K562 (cell line): ENCODE measurements around the gene SRC. TPM values are rescaled to one million over a fixed set of nuclear protein-coding genes. Genes with fewer than 3 reads are reported as not detected.

Experiments used
- ATAC-seq: fragments of 200-7000 bp; cut with Tn5 transposase; 3 replicates; pipeline ENCODE4 v1.9.1; 2020; ENCODE audit warnings: moderate library complexity
- BruUV-seq: library from RNA; stranded (reverse); fragments of 400-500 nt; replicated peaks from 2 replicates; lab custom pipeline; 2021; lab: Mats Ljungman, UMichigan
- CTCF ChIA-PET: fragments of 300-600 bp; formaldehyde crosslinking; extraction: SDS; loops from one replicate; lab custom pipeline; 2021; ENCODE audit warnings: low intra/inter-chr PET ratio; lab: Yijun Ruan, JAX
- POLR2A ChIA-PET: fragments of 300-600, 350-650 bp; sonication (Branson Sonifier 250); formaldehyde crosslinking; extraction: SDS; loops from one replicate; lab custom pipeline; 2021; ENCODE audit warnings: antibody characterized with exemption, inconsistent platforms; lab: Yijun Ruan, JAX
- DNase-seq, 4 experiments: peaks; one replicate each; pipeline versions ENCODE4 v3.0.0 to v3.0.0-alpha.2; 2011 to 2018; ENCODE audit warnings: low spot score in 3 of 4, mixed read lengths in 3 of 4; ENCODE audit errors: extremely low read depth in 1 of 4
- FAIRE-seq: peaks from 2 replicates; lab custom pipeline; 2011; peaks lifted over from hg19 to GRCh38; lab: Jason Lieb, UNC
- H2AFZ ChIP-seq: 2 replicates; pipeline ENCODE4 v1.6.0; 2011; ENCODE audit warnings: low read depth, low read length, control low read depth, inconsistent platforms
- H3K27ac ChIP-seq: fragments of 200-600 bp; 3 replicates; pipeline ENCODE4 v1.8.0; 2011; ENCODE audit warnings: low read depth, mild to moderate bottlenecking, control low read depth, inconsistent platforms, low read length, moderate library complexity, mixed read lengths; ENCODE audit errors: extremely low read depth
- H3K27me3 ChIP-seq, 2 experiments: fragments of 300-600 bp in 1 of 2; 2 replicates in 1 of 2; 3 replicates in 1 of 2; pipeline versions ENCODE4 v1.6.0 to v1.8.0; 2011; ENCODE audit warnings: inconsistent platforms in 2 of 2, low read length in 2 of 2, mild to moderate bottlenecking in 1 of 2, mixed read lengths in 1 of 2, moderate library complexity in 1 of 2; ENCODE audit not compliant: control insufficient read depth in 2 of 2, insufficient read depth in 2 of 2
- H3K36me3 ChIP-seq: fragments of 300-600 bp; 3 replicates; pipeline ENCODE4 v1.8.0; 2011; ENCODE audit warnings: mild to moderate bottlenecking, low read length, inconsistent platforms; ENCODE audit not compliant: control insufficient read depth, insufficient read depth
- H3K4me1 ChIP-seq, 2 experiments: fragments of 200-600 bp in 1 of 2; replicated peaks in 1 of 2; 2 replicates in 1 of 2; 3 replicates in 1 of 2; pipeline versions ENCODE4 v1.5.1 to v1.8.0; 2011; ENCODE audit warnings: inconsistent platforms in 2 of 2, low read length in 2 of 2, mild to moderate bottlenecking in 1 of 2, mixed read lengths in 1 of 2, moderate library complexity in 1 of 2; ENCODE audit not compliant: control insufficient read depth in 2 of 2, insufficient read depth in 2 of 2
- H3K4me2 ChIP-seq: 2 replicates; pipeline ENCODE4 v1.6.1; 2011; ENCODE audit warnings: low read length, control low read depth, inconsistent platforms, mixed read lengths; ENCODE audit not compliant: insufficient read depth
- H3K4me3 ChIP-seq: fragments of 200-600 bp; sonication (generic), shearing (Covaris generic); 2 replicates; pipeline ENCODE4 v1.5.1; 2016; ENCODE audit warnings: control low read depth, inconsistent platforms
- H3K79me2 ChIP-seq: fragments of 200-600 bp; 3 replicates; pipeline ENCODE4 v1.8.0; 2011; ENCODE audit warnings: low read length, inconsistent platforms; ENCODE audit not compliant: control insufficient read depth, insufficient read depth
- H3K9ac ChIP-seq, 2 experiments: 2 replicates each; pipeline versions ENCODE4 v1.6.0 to v1.6.1; 2011; ENCODE audit warnings: low read depth in 2 of 2, low read length in 2 of 2, control low read depth in 1 of 2, inconsistent platforms in 1 of 2, mild to moderate bottlenecking in 1 of 2, mixed read lengths in 1 of 2; ENCODE audit not compliant: insufficient read depth in 1 of 2
- H3K9me1 ChIP-seq: one replicate; pipeline ENCODE4 v1.6.0; 2011; ENCODE audit warnings: inconsistent platforms, mild to moderate bottlenecking, low read length, moderate library complexity; ENCODE audit not compliant: control insufficient read depth, insufficient read depth
- H3K9me3 ChIP-seq: replicated peaks from 2 replicates; pipeline ENCODE4 v1.5.1; 2011; ENCODE audit warnings: low read depth, low read length, inconsistent platforms; ENCODE audit not compliant: control insufficient read depth, insufficient read depth
- H4K20me1 ChIP-seq: replicated peaks from 2 replicates; pipeline ENCODE4 v1.6.1; 2011; ENCODE audit warnings: low read length, inconsistent platforms, mixed read lengths; ENCODE audit not compliant: control insufficient read depth, insufficient read depth
- KDM1A ChIP-seq, 2 experiments: fragments of 450-650 bp; IDR thresholded peaks; 2 replicates each; pipeline ENCODE4 v1.6.1; 2016; ENCODE audit warnings: mild to moderate bottlenecking in 2 of 2
- WGBS: fragments of 100-300 bp; shearing (Covaris generic); methylation state at CpG from one replicate; pipeline ENCODE4 v1.1.6; 2016; ENCODE audit warnings: low coverage, mixed read lengths; ENCODE audit not compliant: insufficient coverage; ENCODE audit errors: missing lambda C conversion rate; 5-methylcytosine and 5-hydroxymethylcytosine counted together
- in situ Hi-C: fragments of 300-500 bp; cut with MboI; formaldehyde crosslinking; loops from 4 replicates; pipeline ENCODE4 v1.15.0; 2018; ENCODE audit warnings: inconsistent platforms, mixed read lengths
- intact Hi-C: fragments of 100-400 bp; cut with micrococcal nuclease; formaldehyde crosslinking; loops from 2 replicates; pipeline ENCODE4 v1.14.2; 2022
- polyA plus RNA-seq, 8 experiments: library from polyadenylated mRNA; depleted of rRNA in 4 of 8; stranded (reverse) in 5 of 8; unstranded in 3 of 8; fragments of >200 nt; fragmentation: Nextera tagmentation in 2 of 8; fragmentation: Illumina TruSeq in 1 of 8; extraction: Ambion mirVana in 2 of 8; extraction: Trizol in 1 of 8; gene quantifications; 2 replicates each; pipeline versions ENCODE4 v1.2.1 to v1.2.3, GENCODE V29; 2011 to 2014; ENCODE audit warnings: inconsistent platforms in 1 of 8, missing spikeins in 1 of 8
- total RNA-seq, 7 experiments: library from RNA; depleted of rRNA in 6 of 7; stranded (reverse); fragments of >200 nt in 6 of 7; fragmentation: Illumina TruSeq in 2 of 7; extraction: Trizol in 2 of 7; gene quantifications; 2 replicates each; pipeline versions ENCODE4 v1.2.1 to v1.2.3, GENCODE V29; 2011 to 2021; ENCODE audit warnings: low replicate concordance in 1 of 7
- TF ChIP-seq, protein P1 (sequence below): fragments of 450-650 bp; IDR thresholded peaks from 2 replicates; pipeline ENCODE4 v1.6.1; 2018; ENCODE audit warnings: mild to moderate bottlenecking, low read depth; ENCODE audit not compliant: partially characterized antibody

The SRC gene
- total and polyA plus RNA-seq, 9 of the 15 experiments (the other 6 are each of a cell fraction or from before 2014, with no cell fraction given), result 0.06 to 8.5 (median 3.1) TPM

- H3K36me3 ChIP-seq, result no peaks in the 10 kb centered on the region
- CTCF ChIA-PET, result no interaction called here
- TF ChIP-seq KDM1A (IDR thresholded peaks at IDR 0.05), result 0 out of 4 replicates have a peak, but pooled peaks of 1 of the 2 experiments have one; percentile 22
- TF ChIP-seq, protein P1, sequence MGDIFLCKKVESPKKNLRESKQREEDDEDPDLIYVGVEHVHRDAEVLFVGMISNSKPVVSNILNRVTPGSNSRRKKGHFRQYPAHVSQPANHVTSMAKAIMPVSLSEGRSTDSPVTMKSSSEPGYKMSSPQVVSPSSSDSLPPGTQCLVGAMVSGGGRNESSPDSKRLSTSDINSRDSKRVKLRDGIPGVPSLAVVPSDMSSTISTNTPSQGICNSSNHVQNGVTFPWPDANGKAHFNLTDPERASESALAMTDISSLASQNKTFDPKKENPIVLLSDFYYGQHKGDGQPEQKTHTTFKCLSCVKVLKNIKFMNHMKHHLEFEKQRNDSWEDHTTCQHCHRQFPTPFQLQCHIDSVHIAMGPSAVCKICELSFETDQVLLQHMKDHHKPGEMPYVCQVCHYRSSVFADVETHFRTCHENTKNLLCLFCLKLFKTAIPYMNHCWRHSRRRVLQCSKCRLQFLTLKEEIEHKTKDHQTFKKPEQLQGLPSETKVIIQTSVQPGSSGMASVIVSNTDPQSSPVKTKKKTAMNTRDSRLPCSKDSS, result no peak
- peaks cover 42 to 58% of the 10 kb centered on the region in 2 experiments for H3K27me3 ChIP-seq
- intact Hi-C loops, result no loop called here
- no peak for FAIRE-seq
- 6% methylated on average over 23 of the region's 23 CpGs for WGBS
- H3K9me1 ChIP-seq, result peaks cover 5% of the 10 kb centered on the region
- no peak overlapping the region for H3K9ac ChIP-seq
- no peak overlapping the region for H3K4me2 ChIP-seq
- in situ Hi-C loops, result no loop called here
- H4K20me1 ChIP-seq, result peaks cover 12% of the 10 kb centered on the region; the same call in 1 of the 2 replicates
- no peak overlapping the region for H2AFZ ChIP-seq
- BruUV-seq, result no TSS peak
- H3K79me2 ChIP-seq, result no peaks in the 10 kb centered on the region
- POLR2A ChIA-PET, result no interaction called here
- no peaks in the 10 kb centered on the region for H3K9me3 ChIP-seq
- DNase-seq, result no peak
- no peak overlapping the region for H3K27ac ChIP-seq
- peaks cover 10% of the 10 kb centered on the region in 2 experiments; a peak in 4 of 5 replicates for H3K4me1 ChIP-seq
- ATAC-seq, result no peak
- H3K4me3 ChIP-seq, result no peak overlapping the region
These were observed 62.6 kb downstream of the SRC start for GRCh38 chr20:37408302-37409193.
